Naive thymus-derived CD8-positive, alpha-beta T cell (primary cell): ENCODE measurements around the gene UBA52. TPM values are rescaled to one million over a fixed set of nuclear protein-coding genes. Genes with fewer than 3 reads are reported as not detected.

ENCODE experiments used
- ATAC-seq, 2 donors: fragments of 150-1000 bp; cut with Tn5 transposase in 1 of 2; sonication (Bioruptor Pico), chemical (Tn5 transposase) in 1 of 2; 1 replicate in 1 of 2; 2 replicates in 1 of 2; pipeline ENCODE4 v1.10.0; 2021; ENCODE audit warnings: mild to moderate bottlenecking in 2 of 2, moderate library complexity in 2 of 2
- POLR2A ChIA-PET: fragments of 350-600 bp; sonication (Branson Sonifier 250); formaldehyde crosslinking; loops from one replicate; lab custom pipeline; 2021; ENCODE audit warnings: antibody characterized with exemption; lab: Charles Lee
- DNase-seq, 10 donors: peaks; one replicate each; pipeline versions ENCODE4 v3.0.0 to v3.0.0-alpha.2; 2020 to 2022
- H3K27ac Mint-ChIP-seq, 10 donors: one replicate each; pipeline ENCODE4 v1.8.0; 2020 to 2022; ENCODE audit warnings: mild to moderate bottlenecking in 10 of 10, mixed read lengths in 10 of 10, moderate library complexity in 4 of 10, inconsistent platforms in 1 of 10
- H3K27me3 Mint-ChIP-seq, 5 donors: one replicate each; pipeline ENCODE4 v1.8.0; 2021 to 2022; ENCODE audit warnings: mixed read lengths in 5 of 5
- H3K36me3 Mint-ChIP-seq, 3 donors: one replicate each; pipeline ENCODE4 v1.8.0; 2020 to 2022; ENCODE audit warnings: mixed read lengths in 3 of 3, mild to moderate bottlenecking in 2 of 3, inconsistent platforms in 1 of 3
- H3K4me1 Mint-ChIP-seq, 4 donors: one replicate each; pipeline ENCODE4 v1.8.0; 2021 to 2022; ENCODE audit warnings: mixed read lengths in 4 of 4
- H3K4me3 Mint-ChIP-seq, 10 donors: one replicate each; pipeline ENCODE4 v1.8.0; 2020 to 2022; ENCODE audit warnings: mild to moderate bottlenecking in 10 of 10, mixed read lengths in 10 of 10, moderate library complexity in 6 of 10, inconsistent platforms in 1 of 10
- H3K9me3 Mint-ChIP-seq, 9 donors: one replicate each; pipeline ENCODE4 v1.8.0; 2020 to 2022; ENCODE audit warnings: mixed read lengths in 9 of 9, mild to moderate bottlenecking in 3 of 9, inconsistent platforms in 1 of 9, moderate library complexity in 1 of 9
- polyA plus RNA-seq, 3 donors: library from polyadenylated mRNA; unstranded; fragments of 300-500 nt; fragmentation: Illumina TruSeq; gene quantifications; one replicate each; pipeline ENCODE4 v1.2.3, GENCODE V29; 2021
- total RNA-seq, 8 experiments: library from RNA in 2 of 8; stranded (reverse) in 2 of 8; gene quantifications; one replicate each; pipeline ENCODE4 v1.2.3 and lab custom pipeline; 2021 to 2026

UBA52 gene
- total and polyA plus RNA-seq, 5 experiments from 2014 or later: 1,743 to 2,077 (median 1,986) TPM

- Mint-ChIP-seq H3K4me3 (peak overlapping the region; percentile 80 to 94 (median 90)), H3K9me3 (no peaks in the 10 kb centered on the region), H3K27ac (peak overlapping the region; percentile 89 to 99 (median 95)), H3K36me3 (peaks cover 0 to 16% (median 0%) of the 10 kb centered on the region in 3 donors), H3K27me3 (no peaks in the 10 kb centered on the region), H3K4me1 (peaks cover 11 to 30% (median 21%) of the 10 kb centered on the region in 4 donors)
- POLR2A ChIA-PET: interaction anchor here (0.6 to 4.1 kb wide), 17 partner anchors 8 to 361 kb away, joined by 3 to 52 read pairs (median 6); partner anchors contain the start of genes COPE, DDX49, ELL and FKBP8
- DNase-seq (no peak), ATAC-seq (no peak)
These were observed 13.1 kb upstream of the UBA52 start for GRCh38 chr19:18558604-18559003.

GRCh38 chr19:18559685-18560084 lies 12.0 kb upstream of the UBA52 start:
- H3K27me3 Mint-ChIP-seq: no peaks in the 10 kb centered on the region
- POLR2A ChIA-PET: interaction anchor here (2.6 to 3.9 kb wide), 3 partner anchors 12 to 39 kb away, joined by 40 to 52 read pairs (median 44); partner anchors contain the start of genes ELL, REX1BD and UBA52

GRCh38 chr19:18562086-18562485 lies 9.6 kb upstream of the UBA52 start:
- Mint-ChIP-seq H3K27ac (peak overlapping the region in 1 of 10 donors; percentile 11), H3K4me3 (no peak overlapping the region), H3K27me3 (no peaks in the 10 kb centered on the region), H3K36me3 (peaks cover 0 to 43% (median 4%) of the 10 kb centered on the region in 3 donors), H3K4me1 (peaks cover 11 to 30% (median 21%) of the 10 kb centered on the region in 4 donors), H3K9me3 (no peaks in the 10 kb centered on the region)
- POLR2A ChIA-PET: interaction anchor here (0.5 to 0.6 kb wide), 3 partner anchors 9 to 124 kb away, joined by 3 to 6 read pairs (median 3); partner anchors contain the start of genes ISYNA1 and UBA52
- DNase-seq (no peak), ATAC-seq (no peak)

More at GRCh38 chr19:18559685-18560084, 12.0 kb upstream of the UBA52 start:
- no peaks in the 10 kb centered on the region for H3K9me3 Mint-ChIP-seq
- ATAC-seq (no peak), DNase-seq (no peak)
- H3K4me3 Mint-ChIP-seq: peak overlapping the region; percentile 6 to 94 (median 72)
- peak overlapping the region in 9 of 10 donors; percentile 37 to 99 (median 95) for H3K27ac Mint-ChIP-seq
- peaks cover 0 to 24% (median under 1%) of the 10 kb centered on the region in 3 donors for H3K36me3 Mint-ChIP-seq
- peaks cover 11 to 30% (median 21%) of the 10 kb centered on the region in 4 donors for H3K4me1 Mint-ChIP-seq

- DNase-seq (no peak), ATAC-seq (no peak)
- no peaks in the 10 kb centered on the region for H3K9me3 Mint-ChIP-seq
- H3K36me3 Mint-ChIP-seq: peaks cover 0 to 64% (median 6%) of the 10 kb centered on the region in 3 donors
- H3K27me3 Mint-ChIP-seq: no peaks in the 10 kb centered on the region
- H3K4me1 Mint-ChIP-seq: peaks cover 0 to 7% (median 5%) of the 10 kb centered on the region in 4 donors
- no peak overlapping the region for H3K4me3 Mint-ChIP-seq
- POLR2A ChIA-PET: interaction anchor here (0.5 to 1.3 kb wide), 3 partner anchors 9 to 24 kb away, joined by 3 to 6 read pairs (median 4); partner anchors contain the start of gene KXD1
- no peak overlapping the region for H3K27ac Mint-ChIP-seq
These were observed 4.7 kb upstream of the UBA52 start for GRCh38 chr19:18566953-18567352.

GRCh38 chr19:18568367-18568766 lies 3.3 kb upstream of the UBA52 start:
- Mint-ChIP-seq H3K27ac (no peak overlapping the region), H3K27me3 (no peaks in the 10 kb centered on the region)

GRCh38 chr19:18574691-18575291 lies 3.1 kb downstream of the UBA52 start:
- ATAC-seq (no peak), DNase-seq (no peak)
- Mint-ChIP-seq H3K36me3 (peaks cover 0 to 59% (median 8%) of the 10 kb centered on the region in 3 donors), H3K9me3 (no peaks in the 10 kb centered on the region), H3K27me3 (no peaks in the 10 kb centered on the region), H3K4me3 (peak overlapping the region in 3 of 10 donors; percentile 47 to 56 (median 55)), H3K27ac (peak overlapping the region in 6 of 10 donors; percentile 27 to 83 (median 54)), H3K4me1 (peaks cover 13 to 26% (median 19%) of the 10 kb centered on the region in 4 donors)
- POLR2A ChIA-PET: interaction anchor here (4.8 kb wide), 1 partner anchor 13 kb away, joined by 107 read pairs; the partner anchor contains the start of gene REX1BD

More at GRCh38 chr19:18568367-18568766, 3.3 kb upstream of the UBA52 start:
- no peak for DNase-seq
- no peak for ATAC-seq
- Mint-ChIP-seq H3K4me1 (peaks cover 10 to 21% (median 16%) of the 10 kb centered on the region in 4 donors), H3K4me3 (no peak overlapping the region), H3K36me3 (peaks cover 0 to 63% (median 6%) of the 10 kb centered on the region in 3 donors), H3K9me3 (no peaks in the 10 kb centered on the region)
- POLR2A ChIA-PET: interaction anchor here (0.6 kb wide), 1 partner anchor 10 kb away, joined by 6 read pairs; no protein-coding TSS in a partner anchor

GRCh38 chr19:18576383-18576782 lies 4.7 kb downstream of the UBA52 start:
- Mint-ChIP-seq H3K36me3 (peaks cover 0 to 58% (median 8%) of the 10 kb centered on the region in 3 donors), H3K9me3 (no peaks in the 10 kb centered on the region), H3K4me3 (no peak overlapping the region), H3K27me3 (no peaks in the 10 kb centered on the region), H3K27ac (no peak overlapping the region), H3K4me1 (peaks cover 12 to 24% (median 18%) of the 10 kb centered on the region in 4 donors)
- no peak for DNase-seq
- no peak for ATAC-seq
- POLR2A ChIA-PET: interaction anchor here (0.7 to 1.2 kb wide), 2 partner anchors 11 to 344 kb away, joined by 3 to 7 read pairs; no protein-coding TSS in a partner anchor

- H3K27ac Mint-ChIP-seq: peak overlapping the region in 1 of 10 donors; percentile 65
- peaks cover 8 to 18% (median 12%) of the 10 kb centered on the region in 4 donors for H3K4me1 Mint-ChIP-seq
These were observed 5.8 kb downstream of the UBA52 start for GRCh38 chr19:18577365-18577914.

GRCh38 chr19:18580311-18580710 lies 8.7 kb downstream of the UBA52 start:
- peaks cover 0 to 4% (median under 1%) of the 10 kb centered on the region in 4 donors for H3K4me1 Mint-ChIP-seq
- H3K36me3 Mint-ChIP-seq: peaks cover 0 to 27% (median under 1%) of the 10 kb centered on the region in 3 donors
- no peak for DNase-seq
- no peak for ATAC-seq
- no peak overlapping the region for H3K27ac Mint-ChIP-seq
- H3K27me3 Mint-ChIP-seq: no peaks in the 10 kb centered on the region
- POLR2A ChIA-PET: interaction anchor here (1.0 kb wide), 1 partner anchor 23 kb away, joined by 3 read pairs; the partner anchor contains the start of gene KXD1
- no peaks in the 10 kb centered on the region for H3K9me3 Mint-ChIP-seq
- H3K4me3 Mint-ChIP-seq: no peak overlapping the region

More at GRCh38 chr19:18577365-18577914, 5.8 kb downstream of the UBA52 start:
- peaks cover 0 to 54% (median 8%) of the 10 kb centered on the region in 3 donors for H3K36me3 Mint-ChIP-seq
- DNase-seq (no peak), ATAC-seq (no peak)
- H3K27me3 Mint-ChIP-seq: no peaks in the 10 kb centered on the region
- H3K4me3 Mint-ChIP-seq: no peak overlapping the region
- POLR2A ChIA-PET: no interaction called here
- no peaks in the 10 kb centered on the region for H3K9me3 Mint-ChIP-seq

GRCh38 chr19:18586306-18586705 lies 14.6 kb downstream of the UBA52 start:
- Mint-ChIP-seq H3K27me3 (no peaks in the 10 kb centered on the region), H3K27ac (peak overlapping the region in 6 of 10 donors; percentile 13 to 80 (median 35)), H3K9me3 (no peaks in the 10 kb centered on the region), H3K4me1 (peaks cover 16 to 45% (median 33%) of the 10 kb centered on the region in 4 donors), H3K4me3 (peak overlapping the region in 2 of 10 donors; percentile 24 to 63), H3K36me3 (peaks cover 0 to 8% (median 0%) of the 10 kb centered on the region in 3 donors)
- POLR2A ChIA-PET: interaction anchor here (0.7 to 5.4 kb wide), 3 partner anchors 14 to 29 kb away, joined by 3 to 107 read pairs (median 3); partner anchors contain the start of gene UBA52
- ATAC-seq (no peak), DNase-seq (no peak)

GRCh38 chr19:18587561-18587960 lies 15.9 kb downstream of the UBA52 start:
- H3K4me1 Mint-ChIP-seq: peaks cover 16 to 45% (median 33%) of the 10 kb centered on the region in 4 donors

More at GRCh38 chr19:18587561-18587960, 15.9 kb downstream of the UBA52 start:
- DNase-seq (no peak), ATAC-seq (no peak)
- Mint-ChIP-seq H3K4me3 (peak overlapping the region in 9 of 10 donors; percentile 14 to 95 (median 88)), H3K27ac (peak overlapping the region in 8 of 10 donors; percentile 63 to 96 (median 94)), H3K36me3 (peaks cover 0 to 9% (median 0%) of the 10 kb centered on the region in 3 donors), H3K27me3 (no peaks in the 10 kb centered on the region), H3K9me3 (no peaks in the 10 kb centered on the region)
- POLR2A ChIA-PET: interaction anchor here (0.6 to 5.4 kb wide), 12 partner anchors 11 to 332 kb away, joined by 3 to 107 read pairs (median 14); partner anchors contain the start of genes COPE, DDX49, ELL and KXD1
